Measurements from ENCODE around the gene BCL11B. TPM values are rescaled to one million over a fixed set of nuclear protein-coding genes. Genes with fewer than 3 reads are reported as not detected.

Gene BCL11B
- total and polyA plus RNA-seq, 12 donors = 0.03 to 1.9 (median 0.11) TPM; not detected in 2

- H3K27me3 ChIP-seq = peaks cover 0 to 45% (median 14%) of the 10 kb centered on the region in 7 donors
- TF ChIP-seq CTCF (IDR thresholded peaks at IDR 0.05) = no peak
- H3K4me3 ChIP-seq = no peak overlapping the region
- WGBS, 2 donors = 60 to 71% methylated on average over 5 of the region's 5 CpGs
- DNase-seq = no peak
- no peak overlapping the region for H3K27ac ChIP-seq
- intact Hi-C loops (cut with DNase I) = no loop called here
- no peaks in the 10 kb centered on the region for H3K36me3 ChIP-seq
- no peaks in the 10 kb centered on the region for H3K9me3 ChIP-seq
- ATAC-seq = no peak
- no peaks in the 10 kb centered on the region for H3K4me1 ChIP-seq
Observed at GRCh38 chr14:99147366-99147740, 124.6 kb downstream of the BCL11B start.

GRCh38 chr14:99146616-99147365 lies 125.2 kb downstream of the BCL11B start:
- WGBS, 2 donors = 86 to 88% methylated on average over 27 of the region's 27 CpGs
- ATAC-seq = no peak

GRCh38 chr14:99145307-99145706 lies 126.7 kb downstream of the BCL11B start:
- DNase-seq = no peak
- Histone ChIP-seq H3K4me3 (no peak overlapping the region), H3K27me3 (peaks cover 0 to 37% (median 11%) of the 10 kb centered on the region in 7 donors), H3K4me1 (no peaks in the 10 kb centered on the region), H3K36me3 (no peaks in the 10 kb centered on the region), H3K9me3 (no peaks in the 10 kb centered on the region), H3K27ac (no peak overlapping the region)
- no peak for ATAC-seq
- intact Hi-C loops (cut with DNase I) = no loop called here
- TF ChIP-seq CTCF (IDR thresholded peaks at IDR 0.05) = no peak
- 86 to 87% methylated on average over 4 of the region's 4 CpGs for WGBS, 2 donors

More at GRCh38 chr14:99146616-99147365, 125.2 kb downstream of the BCL11B start:
- no peak for TF ChIP-seq CTCF (IDR thresholded peaks at IDR 0.05)
- H3K4me1 ChIP-seq = no peaks in the 10 kb centered on the region
- peaks cover 0 to 40% (median 14%) of the 10 kb centered on the region in 7 donors for H3K27me3 ChIP-seq
- H3K27ac ChIP-seq = no peak overlapping the region
- H3K9me3 ChIP-seq = no peaks in the 10 kb centered on the region
- H3K4me3 ChIP-seq = no peak overlapping the region
- no peaks in the 10 kb centered on the region for H3K36me3 ChIP-seq
- DNase-seq = no peak
- intact Hi-C loops (cut with DNase I) = no loop called here

- intact Hi-C loops (cut with DNase I) = no loop called here
Observed at GRCh38 chr14:99143793-99144192, 128.2 kb downstream of the BCL11B start.

More at GRCh38 chr14:99143793-99144192, 128.2 kb downstream of the BCL11B start:
- Histone ChIP-seq H3K27ac (no peak overlapping the region), H3K9me3 (no peaks in the 10 kb centered on the region), H3K36me3 (no peaks in the 10 kb centered on the region), H3K4me3 (no peak overlapping the region), H3K4me1 (no peaks in the 10 kb centered on the region), H3K27me3 (peaks cover 0 to 26% (median 12%) of the 10 kb centered on the region in 7 donors)
- TF ChIP-seq CTCF (IDR thresholded peaks at IDR 0.05) = no peak
- WGBS, 2 donors = 39 to 41% methylated on average over 4 of the region's 4 CpGs
- ATAC-seq (no peak), DNase-seq (no peak)

Measured in heart right ventricle (tissue), 16 donors.